Measurements from ENCODE around the gene NOXA1. TPM values are rescaled to one million over a fixed set of nuclear protein-coding genes. Genes with fewer than 3 reads are reported as not detected.

NOXA1 gene
- total RNA-seq, 4 donors from 2014 or later, result 1.4 to 5.3 (median 2.4) TPM

DNA sequence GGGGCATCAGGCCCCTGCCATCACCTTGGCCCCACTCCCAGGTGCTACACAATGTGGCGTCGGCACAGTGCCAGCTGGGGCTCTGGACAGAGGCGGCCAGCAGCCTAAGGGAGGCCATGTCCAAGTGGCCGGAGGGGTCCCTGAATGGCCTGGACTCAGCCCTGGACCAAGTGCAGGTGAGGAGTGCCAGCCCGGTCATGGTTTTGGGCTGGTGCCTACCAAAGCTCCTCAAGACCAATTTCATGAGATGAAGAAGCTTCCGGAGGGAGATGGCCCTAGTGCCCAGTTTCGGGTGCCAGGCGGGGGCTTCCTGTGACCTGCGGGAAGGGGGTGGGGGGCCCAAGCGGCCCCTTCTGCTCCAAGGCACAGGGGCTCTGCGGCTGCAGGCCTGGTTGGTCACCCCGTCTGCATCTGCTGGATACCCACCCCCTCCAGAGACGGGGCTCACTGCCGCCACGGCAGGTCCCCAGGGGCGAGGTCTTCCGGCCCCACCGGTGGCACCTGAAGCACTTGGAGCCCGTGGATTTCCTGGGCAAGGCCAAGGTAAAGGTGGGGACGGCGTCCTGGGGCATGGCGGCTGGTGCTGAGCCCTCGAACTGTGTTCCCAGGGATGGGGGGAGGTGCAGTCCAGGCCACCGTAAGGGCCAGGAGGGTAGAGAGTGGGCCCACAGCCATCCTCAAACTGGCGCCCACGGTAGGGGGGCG, 5.8 kb downstream of the NOXA1 start:
- TF ChIP-seq, protein P1, sequence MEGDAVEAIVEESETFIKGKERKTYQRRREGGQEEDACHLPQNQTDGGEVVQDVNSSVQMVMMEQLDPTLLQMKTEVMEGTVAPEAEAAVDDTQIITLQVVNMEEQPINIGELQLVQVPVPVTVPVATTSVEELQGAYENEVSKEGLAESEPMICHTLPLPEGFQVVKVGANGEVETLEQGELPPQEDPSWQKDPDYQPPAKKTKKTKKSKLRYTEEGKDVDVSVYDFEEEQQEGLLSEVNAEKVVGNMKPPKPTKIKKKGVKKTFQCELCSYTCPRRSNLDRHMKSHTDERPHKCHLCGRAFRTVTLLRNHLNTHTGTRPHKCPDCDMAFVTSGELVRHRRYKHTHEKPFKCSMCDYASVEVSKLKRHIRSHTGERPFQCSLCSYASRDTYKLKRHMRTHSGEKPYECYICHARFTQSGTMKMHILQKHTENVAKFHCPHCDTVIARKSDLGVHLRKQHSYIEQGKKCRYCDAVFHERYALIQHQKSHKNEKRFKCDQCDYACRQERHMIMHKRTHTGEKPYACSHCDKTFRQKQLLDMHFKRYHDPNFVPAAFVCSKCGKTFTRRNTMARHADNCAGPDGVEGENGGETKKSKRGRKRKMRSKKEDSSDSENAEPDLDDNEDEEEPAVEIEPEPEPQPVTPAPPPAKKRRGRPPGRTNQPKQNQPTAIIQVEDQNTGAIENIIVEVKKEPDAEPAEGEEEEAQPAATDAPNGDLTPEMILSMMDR (IDR thresholded peaks at IDR 0.05; ENCODE audit: low read depth), result no peak

DNA sequence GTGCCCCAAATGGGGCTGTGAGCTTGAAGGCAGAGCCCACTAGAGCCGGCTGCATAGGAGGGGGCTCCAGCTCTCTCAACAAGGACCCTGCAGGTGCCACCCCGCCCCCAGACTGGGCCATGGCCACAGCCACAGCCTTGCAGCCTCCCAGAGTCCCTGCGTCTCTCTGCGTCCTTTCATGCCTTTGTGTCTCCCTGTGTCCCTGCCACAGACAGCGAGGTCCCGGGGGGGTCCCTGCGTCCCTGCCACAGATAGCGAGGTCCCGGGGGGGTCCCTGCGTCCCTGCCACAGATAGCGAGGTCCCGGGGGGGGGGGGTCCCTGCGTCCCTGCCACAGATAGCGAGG, 6.3 kb downstream of the NOXA1 start:
- TF ChIP-seq, protein P1 (IDR thresholded peaks at IDR 0.05; ENCODE audit: low read depth), result no peak

DNA sequence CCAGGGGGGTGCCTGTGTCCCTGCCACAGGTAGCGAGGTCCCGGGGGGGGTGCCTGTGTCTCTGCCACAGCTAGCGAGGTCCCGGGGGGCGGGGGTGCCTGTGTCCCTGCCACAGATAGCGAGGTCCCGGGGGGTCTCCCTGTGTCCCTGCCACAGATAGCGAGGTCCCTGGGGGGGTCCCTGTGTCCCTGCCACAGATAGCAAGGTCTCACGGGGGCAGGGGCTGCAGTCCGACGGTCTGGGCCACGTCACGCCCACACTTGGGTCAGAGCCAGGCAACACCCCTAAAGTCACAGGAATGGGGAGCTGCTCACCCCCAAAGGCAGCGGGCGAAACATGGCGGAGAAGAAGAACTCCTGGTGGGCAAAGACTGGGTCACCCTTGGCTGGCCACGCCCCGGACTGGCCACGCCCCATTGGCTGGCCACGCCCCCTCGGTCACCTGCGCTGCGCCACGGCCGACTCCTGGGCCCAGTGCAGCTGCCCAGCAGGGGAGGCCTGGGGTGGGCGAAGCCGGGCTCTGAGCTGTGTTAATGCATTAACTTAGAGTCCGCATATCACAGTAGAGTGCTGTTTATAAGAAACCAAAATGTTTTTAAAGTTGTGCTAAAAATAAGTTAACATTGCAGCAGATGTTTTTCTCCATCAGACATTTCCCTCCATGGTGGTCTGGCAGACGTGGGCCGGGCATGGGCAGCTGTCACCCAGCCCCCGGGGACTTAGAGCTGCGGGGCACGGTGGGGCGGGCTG, 7.0 kb downstream of the NOXA1 start:
- TF ChIP-seq, protein P1 (IDR thresholded peaks at IDR 0.05; ENCODE audit: low read depth), result no peak

DNA sequence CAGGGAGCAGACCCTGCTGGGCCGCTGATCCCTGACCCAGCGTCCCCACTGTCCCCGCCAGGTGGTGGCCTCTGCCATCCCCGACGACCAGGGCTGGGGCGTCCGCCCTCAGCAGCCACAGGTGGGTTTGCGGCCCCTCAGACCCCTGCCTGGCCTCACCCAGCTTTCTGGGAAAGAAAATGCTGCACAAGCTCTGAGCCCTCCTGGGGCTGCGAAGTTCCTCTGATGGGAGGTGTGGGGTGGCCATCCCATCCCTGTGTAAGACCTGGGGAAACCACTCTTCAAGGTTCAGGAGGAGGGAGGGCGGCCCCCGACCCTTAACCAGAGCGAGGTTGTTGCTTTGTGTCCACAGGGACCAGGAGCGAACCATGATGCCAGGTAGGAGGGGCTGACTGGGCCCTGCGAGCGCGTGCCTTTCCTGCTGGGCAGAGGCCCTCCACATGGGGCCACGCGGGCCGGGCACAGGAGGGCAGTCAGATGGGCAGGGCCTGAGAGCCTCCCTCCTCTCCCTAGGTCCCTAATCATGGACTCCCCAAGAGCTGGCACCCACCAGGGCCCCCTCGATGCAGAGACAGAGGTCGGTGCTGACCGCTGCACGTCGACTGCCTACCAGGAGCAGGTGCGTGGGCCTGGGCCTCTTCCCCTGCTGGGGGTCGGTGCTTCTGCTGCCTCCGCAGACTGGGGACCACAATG, 7.7 kb downstream of the NOXA1 start:
- TF ChIP-seq, protein P1 (IDR thresholded peaks at IDR 0.05; ENCODE audit: low read depth), result no peak

DNA sequence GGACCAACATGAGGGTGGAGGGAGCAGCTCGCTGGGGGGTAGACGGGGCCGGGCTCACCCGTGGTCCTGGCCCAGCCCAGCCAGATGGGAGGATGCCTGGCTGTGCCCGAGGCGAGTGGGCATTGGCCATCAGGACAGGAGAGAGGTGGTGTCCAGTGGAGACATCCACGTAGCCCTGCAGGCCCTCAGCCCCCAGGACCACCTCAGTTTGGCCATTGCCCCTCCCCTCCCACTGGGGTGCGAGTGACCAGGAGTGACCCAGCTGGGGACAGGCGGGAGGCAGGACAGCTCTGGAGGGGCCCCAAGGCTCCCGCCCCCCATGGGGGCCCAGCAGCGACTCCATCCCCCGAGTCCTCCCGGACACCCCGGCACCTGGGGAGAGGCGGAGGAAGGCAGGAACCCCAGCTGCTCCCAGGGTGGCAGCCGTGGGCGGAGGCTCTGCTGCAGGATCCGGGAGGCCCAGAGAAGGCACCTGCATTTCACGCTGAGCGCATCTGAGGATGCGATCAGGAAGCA, 8.3 kb downstream of the NOXA1 start:
- TF ChIP-seq, protein P1 (IDR thresholded peaks at IDR 0.05; ENCODE audit: low read depth), result no peak

DNA sequence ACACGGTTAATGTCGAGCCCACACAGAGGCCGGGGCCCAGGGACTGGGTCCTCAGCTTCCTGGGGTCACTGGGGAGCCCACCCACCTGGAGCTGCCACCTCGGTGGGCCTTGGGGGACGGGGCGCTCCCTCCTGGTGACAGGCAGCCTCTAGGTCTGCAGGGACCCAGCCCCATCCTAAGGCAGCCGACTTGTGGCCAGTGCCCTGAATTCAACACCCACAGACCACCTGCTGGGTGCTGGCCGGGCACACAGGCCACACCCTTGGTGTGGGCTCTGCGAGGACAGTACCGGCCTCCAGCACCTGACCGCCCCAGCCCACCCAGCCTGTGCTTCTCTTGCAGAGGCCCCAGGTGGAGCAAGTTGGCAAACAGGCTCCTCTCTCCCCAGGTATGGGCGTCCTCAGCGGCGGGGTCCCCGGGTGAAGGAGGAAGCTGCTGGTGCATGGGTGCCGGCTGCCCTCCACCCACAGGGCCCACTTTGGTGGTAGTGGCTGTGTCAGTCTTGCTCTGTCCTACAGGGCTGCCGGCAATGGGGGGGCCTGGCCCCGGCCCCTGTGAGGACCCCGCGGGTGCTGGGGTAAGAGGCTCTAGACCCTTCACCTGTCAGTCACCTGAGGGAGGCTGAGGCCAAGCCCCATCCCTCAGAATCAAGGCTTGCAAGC, 9.6 kb downstream of the NOXA1 start:
- TF ChIP-seq, protein P1 (IDR thresholded peaks at IDR 0.05; ENCODE audit: low read depth), result no peak
